Astrocyte (in vitro differentiated cells and primary cell): Measurements from ENCODE around the gene SMAD7. TPM values are rescaled to one million over a fixed set of nuclear protein-coding genes. Genes with fewer than 3 reads are reported as not detected.

Experiments
- DNase-seq: peaks from one replicate; pipeline ENCODE4 v3.0.0-alpha.2; 2010; ENCODE audit warnings: low read depth
- FAIRE-seq: peaks from 2 replicates; lab custom pipeline; 2011; peaks lifted over from hg19 to GRCh38; lab: Jason Lieb, UNC
- H2AFZ ChIP-seq: 2 replicates; pipeline ENCODE4 v1.6.0; 2012; ENCODE audit warnings: low read depth, low read length, inconsistent platforms
- H3K27ac ChIP-seq: 2 replicates; pipeline ENCODE4 v1.5.1; 2011; ENCODE audit warnings: low read depth, low read length, inconsistent platforms
- H3K27me3 ChIP-seq: 2 replicates; pipeline ENCODE4 v1.6.0; 2011; ENCODE audit warnings: low read length, inconsistent platforms; ENCODE audit not compliant: insufficient read depth
- H3K36me3 ChIP-seq: 2 replicates; pipeline ENCODE4 v1.5.1; 2011; ENCODE audit warnings: low read length, inconsistent platforms; ENCODE audit not compliant: insufficient read depth
- H3K4me1 ChIP-seq: 2 replicates; pipeline ENCODE4 v1.5.1; 2011; ENCODE audit warnings: low read length, inconsistent platforms; ENCODE audit not compliant: insufficient read depth
- H3K4me2 ChIP-seq: 2 replicates; pipeline ENCODE4 v1.6.0; 2012; ENCODE audit warnings: low read length, inconsistent platforms
- H3K4me3 ChIP-seq: 2 replicates; pipeline ENCODE4 v1.5.1; 2011; ENCODE audit warnings: low read depth, mild to moderate bottlenecking, low read length, inconsistent platforms; ENCODE audit not compliant: insufficient read depth
- H3K79me2 ChIP-seq: 2 replicates; pipeline ENCODE4 v1.6.0; 2012; ENCODE audit warnings: mild to moderate bottlenecking, low read length, inconsistent platforms; ENCODE audit not compliant: insufficient read depth
- H3K9ac ChIP-seq: 2 replicates; pipeline ENCODE4 v1.6.0; 2012; ENCODE audit warnings: mild to moderate bottlenecking, low read length, inconsistent platforms
- H3K9me3 ChIP-seq: 2 replicates; pipeline ENCODE4 v1.5.1; 2012; ENCODE audit warnings: low read depth, mild to moderate bottlenecking, low read length, inconsistent platforms; ENCODE audit not compliant: insufficient read depth
- H4K20me1 ChIP-seq: 2 replicates; pipeline ENCODE4 v1.6.0; 2012; ENCODE audit warnings: low read length, inconsistent platforms; ENCODE audit not compliant: insufficient read depth
- H3K27ac Mint-ChIP-seq: one replicate; pipeline ENCODE4 v1.8.0; 2021; ENCODE audit warnings: mild to moderate bottlenecking, mixed read lengths; ENCODE audit not compliant: unreplicated experiment
- H3K27me3 Mint-ChIP-seq: one replicate; pipeline ENCODE4 v1.8.0; 2021; ENCODE audit warnings: low read depth, mixed read lengths; ENCODE audit not compliant: unreplicated experiment
- H3K36me3 Mint-ChIP-seq: one replicate; pipeline ENCODE4 v1.8.0; 2021; ENCODE audit warnings: low read depth, mixed read lengths; ENCODE audit not compliant: unreplicated experiment
- H3K4me1 Mint-ChIP-seq: one replicate; pipeline ENCODE4 v1.8.0; 2021; ENCODE audit warnings: low read depth, mixed read lengths; ENCODE audit not compliant: unreplicated experiment
- H3K4me3 Mint-ChIP-seq: one replicate; pipeline ENCODE4 v1.8.0; 2021; ENCODE audit warnings: mild to moderate bottlenecking, moderate library complexity, mixed read lengths; ENCODE audit not compliant: unreplicated experiment
- H3K9me3 Mint-ChIP-seq: one replicate; pipeline ENCODE4 v1.8.0; 2021; ENCODE audit warnings: mild to moderate bottlenecking, mixed read lengths; ENCODE audit not compliant: unreplicated experiment
- EZH2 ChIP-seq: IDR thresholded peaks from 2 replicates; pipeline ENCODE4 v1.6.1; 2012; ENCODE audit warnings: mild to moderate bottlenecking, low read length, inconsistent platforms; ENCODE audit not compliant: insufficient read depth
- total RNA-seq: library from RNA; stranded (reverse); gene quantifications from 2 replicates; pipeline ENCODE4 v1.2.1, GENCODE V29; 2021
- TF ChIP-seq, protein P1 (sequence below): IDR thresholded peaks from 2 replicates; pipeline ENCODE4 v1.5.1; 2011; ENCODE audit warnings: low read depth, mild to moderate bottlenecking, inconsistent platforms, low read length, moderate library complexity; ENCODE audit not compliant: insufficient read depth

Gene SMAD7
- total RNA-seq, 1 donor from 2014 or later = 62.9 TPM

GRCh38 chr18:48959921-48960920, 9.5 kb upstream of the SMAD7 start:
- peak; percentile 70 for DNase-seq
- peak overlapping the region; percentile 78 for H3K4me2 ChIP-seq
- no peaks in the 10 kb centered on the region for H3K27me3 Mint-ChIP-seq

GRCh38 chr18:48959551-48959920, 8.8 kb upstream of the SMAD7 start:
- no peaks in the 10 kb centered on the region for H3K36me3 ChIP-seq
- TF ChIP-seq, protein P1, sequence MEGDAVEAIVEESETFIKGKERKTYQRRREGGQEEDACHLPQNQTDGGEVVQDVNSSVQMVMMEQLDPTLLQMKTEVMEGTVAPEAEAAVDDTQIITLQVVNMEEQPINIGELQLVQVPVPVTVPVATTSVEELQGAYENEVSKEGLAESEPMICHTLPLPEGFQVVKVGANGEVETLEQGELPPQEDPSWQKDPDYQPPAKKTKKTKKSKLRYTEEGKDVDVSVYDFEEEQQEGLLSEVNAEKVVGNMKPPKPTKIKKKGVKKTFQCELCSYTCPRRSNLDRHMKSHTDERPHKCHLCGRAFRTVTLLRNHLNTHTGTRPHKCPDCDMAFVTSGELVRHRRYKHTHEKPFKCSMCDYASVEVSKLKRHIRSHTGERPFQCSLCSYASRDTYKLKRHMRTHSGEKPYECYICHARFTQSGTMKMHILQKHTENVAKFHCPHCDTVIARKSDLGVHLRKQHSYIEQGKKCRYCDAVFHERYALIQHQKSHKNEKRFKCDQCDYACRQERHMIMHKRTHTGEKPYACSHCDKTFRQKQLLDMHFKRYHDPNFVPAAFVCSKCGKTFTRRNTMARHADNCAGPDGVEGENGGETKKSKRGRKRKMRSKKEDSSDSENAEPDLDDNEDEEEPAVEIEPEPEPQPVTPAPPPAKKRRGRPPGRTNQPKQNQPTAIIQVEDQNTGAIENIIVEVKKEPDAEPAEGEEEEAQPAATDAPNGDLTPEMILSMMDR = no peak
- TF ChIP-seq EZH2 = no peak
- H3K4me1 Mint-ChIP-seq = peaks cover 69% of the 10 kb centered on the region
- no peaks in the 10 kb centered on the region for H3K9me3 ChIP-seq
- no peaks in the 10 kb centered on the region for H3K36me3 Mint-ChIP-seq
- H3K27me3 ChIP-seq = no peaks in the 10 kb centered on the region
- H4K20me1 ChIP-seq = no peaks in the 10 kb centered on the region
- no peaks in the 10 kb centered on the region for H3K79me2 ChIP-seq
- H2AFZ ChIP-seq = peak overlapping the region; percentile 42
- DNase-seq (no peak), FAIRE-seq (no peak)
- peaks cover 54% of the 10 kb centered on the region for H3K4me1 ChIP-seq
- peak overlapping the region; percentile 28 for H3K4me3 Mint-ChIP-seq
- H3K9me3 Mint-ChIP-seq = peaks cover 3% of the 10 kb centered on the region
- H3K9ac ChIP-seq = peak overlapping the region; percentile 78
- peak overlapping the region; percentile 92 for H3K27ac Mint-ChIP-seq
- H3K27ac ChIP-seq = peak overlapping the region; percentile 92
- H3K27me3 Mint-ChIP-seq = no peaks in the 10 kb centered on the region
- H3K4me3 ChIP-seq = no peak overlapping the region
- H3K4me2 ChIP-seq = peak overlapping the region; percentile 78

More at GRCh38 chr18:48959921-48960920, 9.5 kb upstream of the SMAD7 start:
- Histone ChIP-seq H3K9me3 (no peaks in the 10 kb centered on the region), H3K27me3 (no peaks in the 10 kb centered on the region), H3K79me2 (no peaks in the 10 kb centered on the region), H3K27ac (peak overlapping the region; percentile 92), H3K36me3 (no peaks in the 10 kb centered on the region), H4K20me1 (no peaks in the 10 kb centered on the region), H2AFZ (peak overlapping the region; percentile 42), H3K4me1 (peaks cover 49% of the 10 kb centered on the region), H3K4me3 (no peak overlapping the region), H3K9ac (peak overlapping the region; percentile 78)
- H3K4me1 Mint-ChIP-seq = peaks cover 66% of the 10 kb centered on the region
- TF ChIP-seq, protein P1 = no peak
- TF ChIP-seq EZH2 = no peak
- H3K9me3 Mint-ChIP-seq = peaks cover 3% of the 10 kb centered on the region
- no peaks in the 10 kb centered on the region for H3K36me3 Mint-ChIP-seq
- peak; percentile 87 for FAIRE-seq
- H3K4me3 Mint-ChIP-seq = peak overlapping the region; percentile 10
- H3K27ac Mint-ChIP-seq = peak overlapping the region; percentile 92
